ENCODE data around the gene GSN.

DNA sequence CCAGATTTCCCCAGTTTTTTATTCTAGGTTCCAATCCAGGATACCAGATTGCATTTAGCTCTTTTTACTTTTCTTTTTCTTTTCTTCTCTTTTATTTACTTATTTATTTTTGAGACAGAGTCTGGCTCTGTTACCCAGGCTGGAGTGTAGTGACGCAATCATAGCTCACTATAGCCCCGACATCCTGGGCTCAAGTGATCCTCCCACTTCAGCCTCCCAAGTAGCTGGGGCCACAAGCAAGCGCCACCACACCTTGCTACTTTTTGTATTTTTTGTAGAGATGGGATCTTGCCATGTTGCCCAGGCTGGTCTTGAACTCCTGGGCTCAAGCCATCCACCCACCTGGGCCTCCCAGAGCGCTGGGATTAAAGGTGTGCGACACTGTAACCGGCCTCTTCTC, 48.4 kb downstream of the GSN start:
- TF ChIP-seq, protein P1, sequence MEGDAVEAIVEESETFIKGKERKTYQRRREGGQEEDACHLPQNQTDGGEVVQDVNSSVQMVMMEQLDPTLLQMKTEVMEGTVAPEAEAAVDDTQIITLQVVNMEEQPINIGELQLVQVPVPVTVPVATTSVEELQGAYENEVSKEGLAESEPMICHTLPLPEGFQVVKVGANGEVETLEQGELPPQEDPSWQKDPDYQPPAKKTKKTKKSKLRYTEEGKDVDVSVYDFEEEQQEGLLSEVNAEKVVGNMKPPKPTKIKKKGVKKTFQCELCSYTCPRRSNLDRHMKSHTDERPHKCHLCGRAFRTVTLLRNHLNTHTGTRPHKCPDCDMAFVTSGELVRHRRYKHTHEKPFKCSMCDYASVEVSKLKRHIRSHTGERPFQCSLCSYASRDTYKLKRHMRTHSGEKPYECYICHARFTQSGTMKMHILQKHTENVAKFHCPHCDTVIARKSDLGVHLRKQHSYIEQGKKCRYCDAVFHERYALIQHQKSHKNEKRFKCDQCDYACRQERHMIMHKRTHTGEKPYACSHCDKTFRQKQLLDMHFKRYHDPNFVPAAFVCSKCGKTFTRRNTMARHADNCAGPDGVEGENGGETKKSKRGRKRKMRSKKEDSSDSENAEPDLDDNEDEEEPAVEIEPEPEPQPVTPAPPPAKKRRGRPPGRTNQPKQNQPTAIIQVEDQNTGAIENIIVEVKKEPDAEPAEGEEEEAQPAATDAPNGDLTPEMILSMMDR (conservative IDR thresholded peaks at IDR 0.05 in 1 of 2, IDR thresholded peaks at IDR 0.05 in 1 of 2; ENCODE audit: extremely low read depth in 1 of 2, insufficient read depth in 1 of 2, low read depth in 1 of 2, low read length in 2 of 2) = no peak
- TF ChIP-seq EZH2 (IDR thresholded peaks at IDR 0.05; ENCODE audit: borderline replicate concordance, low read length) = no peak
